GM12892 (cell line): ENCODE measurements around the gene SPATA2L.
"Not testable (repeated sequence)": the region's sequence is repeated elsewhere in the genome, so short reads cannot be mapped to it uniquely, and the experiment has no call there.

Experiments used
- DNase-seq: peaks from one replicate; pipeline ENCODE4 v3.0.0; 2011; ENCODE audit not compliant: insufficient read length
- FAIRE-seq: peaks from 2 replicates; lab custom pipeline; 2011; peaks lifted over from hg19 to GRCh38; lab: Jason Lieb, UNC
- POLR2A ChIP-seq: IDR thresholded peaks from 2 replicates; pipeline ENCODE4 v1.6.1; 2011; ENCODE audit warnings: low read depth, low read length, control low read depth
- POLR2AphosphoS5 ChIP-seq: IDR thresholded peaks from 2 replicates; pipeline ENCODE4 v1.6.1; 2011; ENCODE audit warnings: low read depth, low read length, control low read depth
- TAF1 ChIP-seq: IDR thresholded peaks from 2 replicates; pipeline ENCODE4 v1.6.1; 2011; ENCODE audit warnings: low read depth, mild to moderate bottlenecking, control low read depth, low read length, borderline replicate concordance

The SPATA2L gene

DNA sequence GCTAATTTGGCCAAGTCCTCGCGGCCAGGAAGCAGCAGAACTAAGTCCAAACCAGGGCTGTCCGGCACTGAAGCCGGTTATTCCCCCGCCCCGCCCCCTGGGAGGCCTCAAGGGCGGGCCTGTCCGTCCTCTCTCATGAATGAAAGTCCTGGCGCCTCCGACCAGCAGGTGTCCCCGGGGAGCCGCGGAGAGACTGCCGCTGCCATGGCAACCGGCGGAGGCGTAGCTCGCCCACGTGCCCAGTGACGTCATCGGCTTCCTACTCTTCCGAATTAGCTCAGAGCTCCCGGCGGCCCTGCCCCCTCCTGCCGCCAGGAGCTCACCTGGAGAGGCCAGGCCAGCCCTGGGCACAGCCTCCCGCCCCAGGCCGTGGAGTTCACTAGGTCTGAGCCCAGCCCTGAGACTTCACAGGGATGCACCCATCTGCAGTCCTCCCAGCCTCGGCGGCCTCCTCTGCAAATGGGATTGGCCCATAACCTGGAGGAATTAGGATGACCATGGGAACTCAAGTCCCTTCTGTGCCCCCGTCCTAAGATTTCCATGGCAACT, 1.3 kb downstream of the SPATA2L start:
- peak; percentile 97 for FAIRE-seq
- TF ChIP-seq POLR2AphosphoS5 = no peak
- no peak for TF ChIP-seq TAF1
- no peak for TF ChIP-seq POLR2A
- DNase-seq = peak; percentile 96

DNA sequence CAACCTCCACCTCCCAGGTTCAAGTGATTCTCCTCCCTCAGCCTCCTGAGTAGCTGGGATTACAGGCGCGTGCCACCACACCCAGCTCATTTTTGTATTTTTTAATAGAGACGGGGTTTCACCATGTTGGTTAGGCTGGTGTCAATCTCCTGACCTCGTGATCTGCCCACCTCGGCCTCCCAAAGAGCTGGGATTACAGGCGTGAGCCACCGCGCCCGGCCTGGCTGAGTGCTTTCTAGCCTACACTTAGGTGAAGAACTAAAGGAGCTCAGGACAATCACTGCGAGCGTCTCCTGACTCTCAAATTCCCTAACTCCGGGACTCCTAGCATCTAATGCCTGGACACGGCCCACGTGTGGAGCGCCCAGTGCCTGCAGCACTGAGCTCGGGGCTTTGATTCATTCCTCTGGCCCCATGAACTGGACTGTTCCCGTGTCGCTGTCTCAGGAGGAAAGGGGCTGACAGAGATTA, 1.8 kb downstream of the SPATA2L start:
- FAIRE-seq, DNase-seq: not testable (repeated sequence)

DNA sequence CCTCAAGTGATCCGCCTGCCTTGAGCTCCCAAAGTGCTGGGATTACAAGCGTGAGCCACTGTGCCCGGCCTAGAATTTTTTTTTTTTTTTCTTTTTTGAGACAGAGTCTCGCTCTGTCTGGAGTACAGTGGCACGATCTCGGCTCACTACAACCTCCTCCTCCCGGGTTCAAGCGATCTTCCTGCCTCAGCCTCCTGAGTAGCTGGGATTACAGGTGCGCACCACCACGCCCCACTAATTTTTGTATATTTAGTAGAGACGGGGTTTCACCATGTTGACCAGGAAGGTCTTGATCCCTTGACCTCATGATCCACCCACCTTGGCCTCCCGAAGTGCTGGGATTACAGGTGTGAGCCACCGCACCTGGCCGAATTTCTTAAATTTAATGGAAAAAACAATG, 2.8 kb downstream of the SPATA2L start:
- not testable (repeated sequence) for FAIRE-seq, DNase-seq

DNA sequence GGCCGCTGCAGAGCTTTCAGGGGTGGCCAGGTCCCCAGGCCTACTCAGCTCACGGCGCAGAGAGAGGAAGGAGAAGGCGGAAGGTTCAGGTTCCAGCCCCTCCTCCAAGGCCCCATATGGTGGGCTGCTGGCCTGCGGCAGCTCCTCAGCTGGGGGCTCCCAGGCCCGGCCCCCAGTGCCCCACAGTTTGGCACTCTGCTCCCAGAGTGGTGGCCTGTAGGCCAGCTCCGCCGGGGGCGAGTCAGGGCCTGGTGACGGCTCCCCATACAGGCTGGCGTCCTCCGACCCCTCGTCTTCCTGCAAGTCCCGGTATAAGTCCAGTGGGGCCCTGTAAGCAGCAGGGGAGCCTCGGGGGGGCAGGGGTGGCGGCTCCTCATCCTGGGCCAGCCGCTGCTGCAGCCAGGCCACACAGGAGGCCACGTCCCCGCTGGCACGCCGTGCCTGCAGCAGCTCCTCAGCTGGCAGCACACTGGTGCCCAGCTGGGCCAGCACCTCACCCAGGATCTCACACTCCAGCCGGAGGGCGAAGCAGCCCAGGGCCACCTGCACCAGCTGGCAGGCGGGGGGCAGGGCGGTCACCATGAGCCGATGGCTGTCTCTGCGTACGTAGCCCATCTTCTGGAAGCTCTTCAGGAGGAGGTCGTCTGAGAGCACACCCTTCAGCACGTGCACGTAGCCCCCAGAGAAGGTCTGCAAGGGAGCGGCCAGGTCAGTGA, 3.7 kb downstream of the SPATA2L start:
- no peak for FAIRE-seq

DNA sequence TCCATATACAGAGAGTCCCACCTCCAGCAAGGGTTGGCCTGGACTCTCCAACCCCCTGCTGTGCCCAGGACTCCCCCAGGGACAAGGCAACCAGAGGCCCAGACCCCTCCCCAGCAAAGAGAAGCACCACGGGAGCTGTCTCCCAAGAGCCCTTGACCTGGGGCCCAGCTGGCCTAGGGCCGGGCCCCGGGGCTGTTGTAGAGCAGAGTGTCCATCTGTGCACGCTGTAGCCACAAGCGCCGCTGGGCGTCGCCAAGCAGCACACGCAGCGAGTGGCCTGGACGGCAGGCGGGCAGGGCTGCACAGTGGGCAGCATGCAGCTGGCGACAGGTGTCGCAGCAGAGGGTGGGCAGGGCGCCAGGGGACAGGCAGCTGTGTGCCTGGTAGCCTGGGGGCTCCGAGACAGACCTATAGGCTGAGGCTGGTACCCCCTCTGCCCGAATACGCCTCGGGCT, 4.3 kb downstream of the SPATA2L start:
- TF ChIP-seq POLR2AphosphoS5 (no peak), POLR2A (no peak), TAF1 (no peak)
- DNase-seq = no peak
- FAIRE-seq = no peak

More for the DNA sequence above, 3.7 kb downstream of the SPATA2L start:
- DNase-seq = no peak
- TF ChIP-seq POLR2A = no peak
- TF ChIP-seq TAF1 = no peak
- no peak for TF ChIP-seq POLR2AphosphoS5

DNA sequence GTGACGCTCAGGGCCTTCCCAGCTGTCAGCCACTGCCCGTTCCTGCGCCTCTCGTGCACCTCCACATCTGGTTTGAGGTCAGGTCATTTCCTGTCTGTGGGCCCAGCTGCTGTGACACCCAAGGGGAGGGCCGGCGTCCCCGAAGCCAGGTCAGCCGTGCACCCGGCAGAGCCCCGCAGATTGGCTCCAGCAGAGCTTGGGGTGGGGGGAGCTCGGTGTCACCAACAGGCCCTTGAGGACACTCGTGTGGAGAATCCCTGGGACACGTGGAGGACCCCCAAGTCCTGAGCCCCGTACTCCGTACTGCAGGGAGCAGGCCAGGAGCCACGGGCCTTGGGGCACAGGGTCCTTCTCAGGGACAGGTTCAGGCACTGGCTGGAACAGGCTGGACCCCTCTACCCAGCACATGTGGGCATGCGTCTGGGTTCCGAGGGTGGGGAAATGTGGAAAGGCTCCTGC, 4.8 kb downstream of the SPATA2L start:
- peak; percentile 77 for DNase-seq
- FAIRE-seq = no peak
- TF ChIP-seq POLR2A (no peak), POLR2AphosphoS5 (no peak), TAF1 (no peak)

GRCh38 chr16:89695875-89696669, 5.4 kb downstream of the SPATA2L start:
- DNase-seq = no peak
- TF ChIP-seq TAF1 (no peak), POLR2AphosphoS5 (no peak), POLR2A (no peak)

GRCh38 chr16:89695086-89695874, 6.2 kb downstream of the SPATA2L start:
- FAIRE-seq (no peak), DNase-seq (no peak)
- 0 out of 2 replicates have a peak, but pooled peaks have one; percentile 11 for TF ChIP-seq POLR2A
- TF ChIP-seq POLR2AphosphoS5 = no peak

More at GRCh38 chr16:89695875-89696669, 5.4 kb downstream of the SPATA2L start:
- no peak for FAIRE-seq

GRCh38 chr16:89694784-89695085, 6.8 kb downstream of the SPATA2L start:
- not testable (repeated sequence) for FAIRE-seq

GRCh38 chr16:89693931-89694783, 7.3 kb downstream of the SPATA2L start:
- DNase-seq = no peak
- no peak for FAIRE-seq
- TF ChIP-seq POLR2AphosphoS5 (no peak), TAF1 (no peak), POLR2A (no peak)

More at GRCh38 chr16:89694784-89695085, 6.8 kb downstream of the SPATA2L start:
- DNase-seq = not testable (repeated sequence)

DNA sequence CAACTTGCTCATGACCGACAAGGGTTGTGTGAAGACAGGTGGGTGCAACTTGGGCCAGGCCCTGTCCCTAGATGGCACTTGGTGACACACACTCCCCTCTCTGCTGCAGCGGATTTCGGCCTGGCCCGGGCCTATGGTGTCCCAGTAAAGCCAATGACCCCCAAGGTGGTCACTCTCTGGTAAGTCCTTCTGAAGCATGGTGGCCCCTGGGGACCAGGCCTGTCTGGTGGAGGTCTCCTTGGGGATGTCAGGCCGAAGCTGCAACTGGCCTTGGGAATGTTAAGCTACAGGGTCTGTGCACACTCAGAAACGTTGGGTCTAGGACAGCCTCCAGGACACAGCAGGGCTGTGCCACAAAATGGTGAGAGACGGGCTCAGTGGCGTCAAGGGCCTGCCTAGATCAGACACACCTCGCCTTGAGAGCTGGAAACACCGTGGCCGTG, 8.2 kb downstream of the SPATA2L start:
- no peak for TF ChIP-seq POLR2AphosphoS5
- TF ChIP-seq POLR2A = no peak
- no peak for TF ChIP-seq TAF1
- no peak for FAIRE-seq

More for the DNA sequence above, 8.2 kb downstream of the SPATA2L start:
- DNase-seq = no peak
